Caki2 (cell line): ENCODE measurements around the gene S100A6. TPM values are rescaled to one million over a fixed set of nuclear protein-coding genes. Genes with fewer than 3 reads are reported as not detected.

ENCODE experiments used
- DNase-seq: peaks from one replicate; pipeline ENCODE4 v3.0.0-alpha.2; 2015; ENCODE audit warnings: low read depth
- in situ Hi-C: cut with HindIII; loops from 2 replicates; pipeline ENCODE4 v1.10.0; 2016; ENCODE audit warnings: low sequenced_read_pairs, low pct_unique_long_range_greater_than_20kb, mixed read lengths
- total RNA-seq: library from RNA; depleted of rRNA; stranded (reverse); fragments of >200 nt; shearing (Covaris generic); gene quantifications from 2 replicates; pipeline ENCODE4 v1.2.3, GENCODE V29; 2014; ENCODE audit warnings: low replicate concordance

S100A6 gene
- total RNA-seq, 1 experiment from 2014 or later: 1,350 TPM

DNA sequence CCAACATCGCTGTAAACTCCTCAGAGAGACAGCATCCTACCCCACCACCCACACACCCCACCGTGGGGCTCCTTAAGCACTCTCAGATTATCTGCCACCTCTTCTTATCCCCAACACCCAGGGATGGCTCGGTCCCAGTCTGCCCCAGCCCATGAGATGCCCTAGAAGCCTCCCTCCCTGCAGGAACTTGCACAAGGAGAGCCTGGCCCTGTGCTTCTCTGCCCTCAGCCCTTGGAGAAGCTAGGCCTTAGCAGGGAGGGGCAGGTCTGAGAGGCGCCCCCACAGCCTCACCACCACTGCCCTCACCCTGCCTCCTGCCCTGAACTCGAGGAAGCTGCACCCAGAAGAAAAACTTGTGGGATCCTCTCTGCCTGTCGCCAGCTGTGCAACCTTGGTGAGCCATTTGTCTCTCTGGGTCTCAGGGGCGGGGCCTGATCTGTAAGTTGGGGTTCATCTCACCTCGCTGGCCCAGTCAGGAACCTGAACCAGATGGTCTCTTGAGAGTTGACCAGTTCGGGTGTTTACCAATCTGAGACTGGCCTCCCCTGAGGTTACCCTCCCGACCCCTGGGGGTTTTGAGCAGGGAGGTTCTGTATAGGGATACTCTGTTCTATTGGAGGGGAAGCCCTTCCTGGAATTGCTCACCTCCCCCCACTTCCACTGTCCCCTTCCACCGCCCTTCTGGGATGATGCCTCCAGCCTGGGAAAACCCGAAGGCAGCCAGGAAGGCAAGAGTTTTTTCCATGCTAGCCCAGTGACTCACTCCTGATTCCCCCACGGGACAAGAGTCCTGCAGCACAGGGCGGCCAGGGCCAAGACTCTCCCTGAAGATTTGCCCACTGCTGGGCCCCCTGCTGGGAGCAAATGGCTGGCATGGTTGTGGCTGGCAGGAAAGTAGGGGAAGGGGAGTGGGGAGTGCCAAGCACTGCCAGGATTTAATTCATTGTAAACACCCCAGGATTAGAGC is 13.2 kb upstream of the S100A6 start, which contains the start of gene S100A3:
TSS of gene S100A3 (minus strand) at position 537 of the 967 bp plus-strand sequence. CDS start 773 bp downstream, outside the sequence.
- in situ Hi-C loops: no loop called here
- peak; percentile 61 for DNase-seq

DNA sequence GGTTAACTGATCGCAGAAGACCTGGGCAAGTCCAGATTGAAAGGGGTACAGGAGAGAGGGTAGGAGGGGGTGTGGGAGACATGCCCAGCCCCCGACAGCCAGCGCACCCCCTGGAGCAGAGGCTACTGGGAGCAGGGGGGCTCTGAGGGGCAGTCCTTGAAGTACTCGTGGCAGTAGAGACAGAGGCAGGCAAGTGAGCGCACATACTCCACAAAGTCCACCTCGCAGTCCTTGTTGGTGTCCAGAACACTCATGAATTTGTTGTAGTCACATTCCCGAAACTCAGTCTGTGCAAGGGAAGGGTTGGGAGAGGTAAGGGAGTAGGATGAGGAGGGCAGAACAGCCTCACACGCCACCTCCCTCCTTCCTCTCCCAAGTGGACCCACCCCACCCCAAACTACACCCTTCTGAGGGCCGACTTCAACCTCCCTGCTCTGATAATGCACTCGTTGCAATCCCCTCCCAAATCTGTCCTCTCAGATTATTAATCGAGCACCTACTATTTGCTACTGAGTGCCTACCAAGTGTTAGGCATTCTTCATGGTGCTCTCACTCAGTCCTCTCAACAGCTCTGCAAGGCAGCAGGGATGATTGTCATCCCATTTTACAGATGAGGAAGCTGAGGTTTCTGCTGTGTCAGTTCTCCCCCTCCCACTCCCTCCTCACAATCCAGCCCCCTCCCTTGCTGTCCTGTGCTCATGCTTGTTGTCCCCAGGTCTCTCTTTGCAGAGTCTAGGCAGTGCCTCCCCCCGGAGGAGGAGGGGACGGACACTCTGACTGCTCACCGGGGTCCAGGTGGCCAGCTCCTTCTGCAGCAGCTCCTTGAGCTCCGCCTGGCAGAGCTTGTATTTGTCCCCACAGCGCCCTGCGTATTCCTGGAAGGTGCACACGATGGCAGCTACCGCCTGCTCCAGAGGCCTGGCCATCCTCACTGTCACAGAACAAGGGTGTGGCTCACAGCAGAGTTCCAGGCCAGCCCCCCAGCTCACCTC is 12.1 kb upstream of the S100A6 start:
- in situ Hi-C loops: no loop called here
- DNase-seq: no peak

DNA sequence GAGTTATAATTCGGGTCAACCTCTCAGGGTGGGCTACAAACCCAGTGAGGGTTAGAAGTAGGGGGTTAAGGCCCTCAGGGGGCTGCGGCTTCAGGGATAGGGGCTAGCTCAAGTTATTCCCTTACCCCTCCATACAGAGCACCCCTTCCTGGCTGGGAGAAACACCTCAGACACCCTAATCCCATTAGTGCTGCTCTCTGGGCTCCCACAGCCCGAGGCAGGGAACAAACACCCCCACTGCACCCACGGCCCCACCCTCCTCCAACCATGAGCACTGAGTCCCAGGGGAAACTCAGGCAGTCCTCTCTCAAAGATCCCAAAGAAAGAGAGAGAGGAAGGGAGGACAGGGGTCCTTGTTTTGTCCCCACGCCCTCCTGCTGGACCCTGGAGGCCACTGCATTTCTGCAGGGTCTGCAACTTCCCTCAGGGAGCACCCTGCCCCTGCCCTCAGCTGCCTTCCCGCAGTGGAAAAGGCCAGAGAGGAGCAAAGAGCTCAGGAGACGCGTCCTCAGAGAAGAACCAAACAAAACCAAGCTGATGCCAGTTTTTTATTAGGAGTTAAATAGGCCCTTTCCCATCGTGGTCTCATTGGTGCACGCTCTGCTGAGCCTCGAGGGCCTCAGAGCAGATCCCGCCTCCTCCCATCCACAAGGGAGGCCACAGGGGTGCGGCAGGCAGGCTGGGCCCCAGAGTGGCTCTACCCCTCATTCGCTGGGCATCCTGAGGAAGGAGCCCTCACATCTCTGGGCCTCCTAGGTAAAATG is 11.2 kb upstream of the S100A6 start:
- no peak for DNase-seq
- in situ Hi-C loops: no loop called here

DNA sequence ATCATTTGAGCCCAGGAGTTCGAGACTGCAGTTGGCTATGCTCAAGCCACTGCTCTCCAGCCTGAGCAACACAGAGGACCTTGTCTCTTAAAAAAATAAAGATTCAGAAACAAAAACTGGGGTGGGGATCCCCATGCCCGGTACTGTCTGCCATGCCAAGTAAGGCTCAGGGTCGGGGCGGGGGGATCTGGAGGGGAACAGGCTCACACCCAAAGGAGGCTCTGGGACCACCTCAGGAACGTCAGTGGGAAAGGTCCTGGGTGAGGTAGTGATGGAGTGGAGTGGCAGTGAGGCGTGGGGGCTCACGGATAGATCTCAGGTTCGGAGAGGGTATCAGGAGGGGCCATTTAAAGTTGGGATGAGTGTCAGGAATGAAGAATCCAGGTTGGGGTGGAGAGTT is 10.6 kb upstream of the S100A6 start:
- in situ Hi-C loops: no loop called here
- no peak for DNase-seq

DNA sequence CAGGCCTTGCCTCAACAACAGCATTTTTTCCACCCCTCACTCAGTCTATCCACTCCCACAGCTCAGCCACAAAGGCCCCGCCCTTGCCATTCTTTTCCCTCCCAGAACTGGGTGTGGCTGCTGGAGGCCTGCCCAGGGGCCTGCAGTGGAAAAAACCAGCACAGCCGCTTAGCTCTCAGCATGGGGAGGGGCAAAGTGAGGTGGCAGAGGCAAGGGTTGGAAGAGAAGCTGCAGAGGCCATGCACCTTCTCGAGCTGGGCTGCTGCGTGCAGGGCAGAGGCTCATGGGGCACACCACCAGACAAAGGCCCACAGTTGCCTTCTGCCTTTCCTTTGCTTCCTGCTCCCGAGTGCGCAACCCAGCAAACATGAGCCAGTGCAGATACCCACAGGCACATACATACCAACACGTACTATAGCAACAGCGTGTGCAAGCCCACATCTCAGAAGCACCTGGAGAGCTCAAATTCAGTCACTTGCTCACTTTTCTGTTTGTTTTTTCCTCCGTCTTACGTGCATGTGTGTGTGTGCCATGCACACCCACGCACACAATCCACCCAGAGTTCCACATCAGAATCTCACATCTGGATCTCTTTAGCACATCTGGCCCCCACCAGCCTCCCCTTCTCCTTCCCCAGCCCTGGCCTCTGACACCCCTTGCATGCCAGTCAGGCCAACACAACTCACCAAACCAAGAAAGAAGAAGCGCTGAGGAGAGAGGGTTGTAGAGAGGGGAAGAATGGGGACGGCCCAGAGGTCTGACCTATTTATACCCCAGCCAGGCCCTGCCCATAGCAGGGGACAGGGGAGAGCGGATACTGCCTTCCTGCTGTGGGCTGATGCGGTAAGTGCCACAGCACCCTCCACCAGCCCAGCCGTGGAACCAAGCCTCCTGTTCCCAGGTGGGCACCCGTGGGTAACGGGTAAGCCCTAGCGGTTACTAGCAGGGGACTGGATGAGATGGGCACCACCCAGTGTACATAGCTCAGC is 9.6 kb upstream of the S100A6 start, which contains the start of gene S100A4:
TSS of gene S100A4 (minus strand) at position 740 of the 989 bp plus-strand sequence. CDS start 1,012 bp downstream, outside the sequence.
- in situ Hi-C loops: no loop called here
- DNase-seq: peak; percentile 96

DNA sequence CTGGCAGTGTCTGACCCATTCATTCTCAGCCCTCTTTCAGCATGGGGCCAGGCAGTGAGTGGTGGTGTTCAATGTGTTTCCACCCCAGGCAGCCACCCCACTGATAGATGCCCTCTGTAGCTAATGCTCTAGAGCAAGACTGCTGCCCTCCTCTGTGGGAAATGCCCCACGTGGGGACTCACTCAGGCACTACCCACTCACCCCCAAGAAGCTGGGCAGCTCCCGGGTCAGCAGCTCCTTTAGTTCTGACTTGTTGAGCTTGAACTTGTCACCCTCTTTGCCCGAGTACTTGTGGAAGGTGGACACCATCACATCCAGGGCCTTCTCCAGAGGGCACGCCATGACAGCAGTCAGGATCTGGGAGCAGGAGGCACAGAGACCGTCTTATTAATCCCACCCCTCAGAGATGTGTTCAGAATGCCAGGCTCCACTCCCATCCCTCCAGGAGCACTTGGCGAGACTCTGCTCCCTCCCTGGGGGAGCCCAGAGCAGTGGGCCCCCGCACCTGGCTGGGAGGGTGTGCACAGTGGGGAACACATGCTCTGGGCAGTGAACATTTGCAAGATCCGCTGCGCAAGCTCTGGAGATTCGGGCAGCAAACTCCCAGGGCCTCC is 8.8 kb upstream of the S100A6 start:
- in situ Hi-C loops: no loop called here
- no peak for DNase-seq

DNA sequence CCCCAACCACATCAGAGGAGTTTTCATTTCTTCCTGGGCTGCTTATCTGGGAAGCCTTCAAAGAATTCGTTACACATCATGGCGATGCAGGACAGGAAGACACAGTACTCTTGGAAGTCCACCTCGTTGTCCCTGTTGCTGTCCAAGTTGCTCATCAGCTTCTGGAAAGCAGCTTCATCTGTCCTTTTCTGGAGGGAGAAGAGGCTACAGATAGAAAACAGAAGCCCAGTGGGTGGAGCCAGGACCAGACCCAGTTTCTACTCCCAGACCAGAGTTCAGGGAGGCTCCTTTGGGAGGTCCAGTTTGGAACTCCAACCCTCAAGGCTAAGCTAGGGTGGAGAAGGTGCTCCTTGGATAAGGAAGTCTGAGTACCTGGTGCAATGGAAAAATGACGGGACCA is 7.9 kb upstream of the S100A6 start:
- DNase-seq: no peak
- in situ Hi-C loops: no loop called here

DNA sequence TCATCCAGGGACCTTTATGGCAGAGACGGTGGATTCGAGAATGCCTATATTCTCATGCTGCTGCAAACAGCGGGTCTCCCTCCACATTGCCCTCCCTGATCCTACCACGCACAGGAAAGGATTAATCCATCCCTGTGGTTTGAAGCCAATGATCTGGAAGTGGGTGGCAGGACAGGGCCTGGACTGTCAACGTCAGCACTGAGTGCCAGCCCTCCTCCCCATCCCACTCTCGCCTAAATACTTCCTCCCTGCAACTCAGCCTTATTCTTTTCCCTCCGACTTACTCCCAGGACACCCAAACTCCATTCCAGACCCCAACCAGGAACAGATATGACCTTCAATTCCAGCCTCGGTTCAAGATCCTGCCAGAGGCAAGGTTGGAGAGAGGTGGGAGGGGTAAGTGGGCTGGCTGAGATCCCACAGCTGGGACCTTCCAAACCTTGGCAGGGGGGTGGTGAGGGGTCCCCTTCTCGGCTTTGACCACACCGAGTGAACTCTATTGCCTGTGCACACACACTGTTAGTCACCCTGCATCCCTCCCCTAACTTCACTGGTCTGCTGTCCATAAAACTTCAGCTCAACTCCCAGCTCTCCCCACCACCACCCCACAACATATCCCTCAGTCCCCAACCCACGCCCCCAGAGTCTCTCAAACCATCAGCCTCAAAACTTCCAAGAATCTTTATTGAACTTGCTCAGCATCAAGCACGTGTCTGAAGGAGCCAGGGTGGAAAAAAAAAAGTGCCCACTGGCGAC is 7.3 kb upstream of the S100A6 start:
- no peak for DNase-seq
- in situ Hi-C loops: no loop called here

DNA sequence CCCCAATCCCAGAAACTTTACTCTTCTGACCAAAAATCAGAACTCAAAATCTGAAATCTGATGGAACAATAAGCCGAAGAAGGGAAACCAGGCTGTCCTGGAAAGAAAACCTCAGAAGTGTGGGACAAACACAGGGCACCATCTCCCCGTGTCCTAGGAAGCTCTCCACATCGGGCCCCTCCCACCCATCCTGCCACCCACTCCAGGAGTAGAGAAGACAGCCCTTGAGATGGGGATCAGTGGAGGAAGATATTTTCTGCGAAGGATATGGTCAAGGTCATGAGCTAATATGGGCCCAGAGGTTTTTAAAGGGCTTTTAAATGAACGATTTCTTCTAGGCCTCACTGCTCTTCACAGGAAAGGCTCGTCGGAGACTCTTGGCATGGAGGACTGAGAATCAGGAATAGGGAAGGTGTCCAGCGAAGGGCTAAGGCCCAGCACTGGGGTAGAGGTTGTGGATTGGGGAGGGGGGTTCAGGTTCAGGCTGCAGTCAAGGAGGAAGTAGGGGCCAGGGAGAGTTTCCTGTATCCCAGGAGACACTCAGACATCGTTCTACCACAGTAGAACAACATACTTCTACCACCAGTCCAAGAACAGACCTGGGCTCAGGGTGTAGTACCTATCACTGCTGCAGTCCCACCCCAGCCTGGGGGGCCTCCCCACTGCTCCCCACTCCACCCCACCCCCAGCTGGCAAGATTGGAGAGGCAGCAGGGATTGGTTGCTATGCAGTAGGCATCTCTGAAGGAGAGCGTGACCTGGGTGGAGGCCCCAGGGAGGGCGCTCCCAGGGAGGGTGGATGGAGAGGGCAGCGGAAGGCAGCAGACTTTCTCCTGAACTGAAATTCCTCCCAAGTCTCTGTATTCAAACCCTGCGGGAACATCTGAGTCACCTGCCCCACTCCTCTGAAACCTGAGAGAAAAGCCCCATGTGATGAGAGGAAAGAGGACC is 6.1 kb upstream of the S100A6 start:
- no peak for DNase-seq
- in situ Hi-C loops: no loop called here

DNA sequence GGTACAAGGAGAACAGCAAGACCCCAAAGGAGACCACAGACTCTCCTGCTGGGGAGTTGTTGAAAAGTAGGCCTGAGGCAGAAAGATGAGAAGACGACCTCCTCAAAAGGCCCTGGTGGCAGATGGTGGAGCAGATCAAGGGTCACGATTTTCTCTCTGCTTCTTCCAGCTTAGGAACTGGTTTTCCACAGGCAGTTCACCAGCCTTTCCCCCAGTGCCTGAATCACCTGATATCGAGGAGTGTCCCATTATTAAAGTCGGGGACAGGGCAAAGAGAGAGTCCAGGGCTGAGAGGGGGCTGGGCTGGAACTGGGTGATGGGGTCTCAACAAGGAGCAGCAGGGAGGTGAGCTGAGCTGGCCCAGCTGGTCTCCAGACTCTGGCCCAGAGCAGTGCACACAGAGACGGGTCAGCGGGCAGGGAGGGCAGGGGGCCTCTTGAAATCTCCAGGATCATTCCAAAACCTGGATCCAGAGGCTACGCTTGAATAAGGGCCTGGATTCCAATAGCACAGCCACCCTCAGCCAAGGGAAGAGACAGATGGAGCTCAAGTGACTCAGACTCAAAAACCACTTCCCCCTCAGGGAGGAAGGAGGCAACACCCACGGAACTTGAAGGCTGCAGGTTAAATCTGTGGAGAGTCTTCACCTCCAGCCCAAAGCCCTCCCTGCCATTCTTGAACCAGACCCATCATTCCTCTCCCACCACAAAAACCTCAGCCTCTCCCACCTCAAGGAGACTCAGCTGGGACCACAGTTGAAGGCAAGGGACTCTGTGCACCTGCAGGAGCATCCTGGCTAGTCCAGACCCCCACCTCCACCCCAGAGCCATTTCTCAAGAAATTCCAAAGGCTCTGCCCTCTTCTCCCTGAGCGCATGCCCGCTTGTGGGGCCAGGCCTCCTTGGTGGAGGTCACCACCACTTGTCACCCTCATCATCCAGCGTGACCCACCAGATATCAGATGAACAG is 4.9 kb upstream of the S100A6 start, which contains the start of gene S100A5:
TSS of gene S100A5 (minus strand) at position 541 of the 968 bp plus-strand sequence. CDS start 743 bp downstream, outside the sequence.
- in situ Hi-C loops: no loop called here

DNA sequence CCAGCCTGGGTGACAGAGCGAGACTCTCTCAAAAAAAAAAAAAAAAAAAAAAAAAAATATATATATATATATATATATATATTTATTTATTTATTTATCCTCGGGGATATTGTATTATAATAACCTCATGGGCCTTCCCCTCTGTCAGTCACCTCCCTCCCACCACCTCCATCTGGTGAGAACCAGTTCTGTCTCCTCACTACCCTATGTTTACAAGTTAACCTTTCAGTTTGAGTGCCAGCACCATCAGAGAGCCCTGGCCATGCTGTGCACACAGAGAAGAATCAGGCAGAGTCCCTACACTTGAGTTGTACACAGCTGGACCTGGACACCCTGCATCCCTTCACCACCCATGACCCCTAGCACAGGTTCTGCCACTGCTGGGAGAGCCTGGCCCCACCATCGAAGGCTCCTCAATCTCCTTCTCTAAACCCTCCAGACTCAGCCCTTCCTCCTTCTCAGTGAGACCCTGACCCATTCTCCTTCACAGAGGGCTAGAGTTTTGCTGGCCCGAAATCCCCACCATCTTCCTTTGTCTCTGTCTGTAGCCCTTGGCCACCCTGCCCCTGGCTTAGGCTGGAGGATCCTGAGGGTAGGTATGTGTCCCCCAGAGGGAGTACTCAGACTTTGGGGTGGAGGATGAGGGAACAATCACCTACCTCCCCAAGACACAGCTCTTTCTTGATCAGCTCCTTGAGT is 3.8 kb upstream of the S100A6 start:
- in situ Hi-C loops: no loop called here

More for the DNA sequence above, 4.9 kb upstream of the S100A6 start, which contains the start of gene S100A5:
- DNase-seq: no peak

DNA sequence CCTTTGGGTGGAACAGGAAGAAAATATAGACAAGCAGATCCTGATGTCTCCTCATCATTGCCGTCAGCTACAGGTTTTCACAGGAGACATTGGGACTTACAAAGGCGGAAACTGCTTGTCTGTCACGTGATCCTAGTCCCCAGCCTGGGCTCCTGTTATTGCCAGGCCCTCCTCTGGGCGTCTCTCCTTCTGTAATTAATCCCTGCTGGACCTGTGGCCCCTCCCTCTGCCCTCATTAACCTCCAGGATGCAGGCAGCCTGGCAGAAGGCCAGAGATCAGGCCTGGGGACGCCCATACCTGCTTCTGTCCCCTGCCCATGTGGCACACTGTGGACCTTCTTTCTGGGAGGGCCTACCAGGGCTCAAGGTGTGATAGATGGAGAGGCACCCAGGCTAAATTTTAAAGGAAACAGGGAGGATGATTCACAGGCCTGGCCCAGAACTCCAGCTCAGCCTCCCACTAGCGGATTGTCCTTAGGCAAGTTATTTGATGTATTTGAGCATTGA is 2.6 kb upstream of the S100A6 start:
- no peak for DNase-seq
- in situ Hi-C loops: no loop called here

More for the DNA sequence above, 3.8 kb upstream of the S100A6 start:
- DNase-seq: no peak

DNA sequence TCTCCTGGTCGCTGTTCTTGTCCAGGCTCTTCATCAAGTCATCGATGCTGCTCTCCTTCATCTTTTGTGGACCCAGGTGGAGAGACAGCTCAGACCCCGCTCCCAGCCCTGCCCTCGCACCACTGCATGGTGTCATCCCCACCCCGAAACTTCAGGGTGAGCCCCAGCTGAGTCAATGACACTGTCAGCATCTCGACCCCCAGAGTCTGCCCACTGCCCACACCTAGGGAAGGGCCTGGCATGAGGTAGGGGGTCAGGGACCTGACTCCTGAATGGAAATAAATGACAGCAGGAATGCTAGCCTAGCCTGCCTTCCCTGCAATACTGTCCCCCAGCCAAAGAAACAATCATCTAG is 1.6 kb upstream of the S100A6 start:
- DNase-seq: no peak
- in situ Hi-C loops: no loop called here
